ENCODE results near the gene SLC25A46. TPM values are rescaled to one million over a fixed set of nuclear protein-coding genes. Genes with fewer than 3 reads are reported as not detected.

The SLC25A46 gene
- total and polyA plus RNA-seq, 3 experiments from 2014 or later = 23.8 to 50.9 (median 46.4) TPM

DNA sequence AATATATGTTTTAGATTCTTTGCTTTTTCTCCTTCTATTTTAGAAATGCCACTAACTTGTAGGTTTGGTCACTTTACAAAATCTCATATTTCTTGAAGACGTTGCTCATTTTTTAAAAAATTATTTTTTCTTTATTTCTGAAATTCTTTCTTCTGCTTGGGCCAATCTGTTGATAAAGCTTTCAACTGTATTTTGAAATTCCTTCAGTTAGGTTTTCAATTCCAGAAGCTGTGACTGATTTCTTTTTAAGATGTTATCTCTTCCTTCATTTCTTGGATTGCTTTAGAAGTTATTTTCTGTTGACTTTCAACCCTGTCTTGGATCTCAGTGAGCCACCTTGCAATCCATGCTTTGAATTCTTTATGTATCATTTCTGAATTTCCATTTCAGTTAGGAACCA, 64.2 kb downstream of the SLC25A46 start:
- Mint-ChIP-seq H3K9me3 (peaks cover 16 to 27% (median 22%) of the 10 kb centered on the region in 5 donors), H3K4me3 (no peak overlapping the region), H3K27me3 (peaks cover 8 to 41% of the 10 kb centered on the region in 2 donors), H3K4me1 (no peaks in the 10 kb centered on the region), H3K27ac (no peak overlapping the region), H3K36me3 (peaks cover 0 to 9% (median 0%) of the 10 kb centered on the region in 3 donors)
- H3K9me3 ChIP-seq (ENCODE audit: low read length) = no peaks in the 10 kb centered on the region
- POLR2A ChIA-PET = no interaction called here
- no peak overlapping the region for H3K4me3 ChIP-seq (ENCODE audit: low read length)
- CTCF ChIA-PET = no interaction called here
- H3K4me1 ChIP-seq (ENCODE audit: insufficient read depth, low read length) = no peaks in the 10 kb centered on the region
- no peaks in the 10 kb centered on the region for H3K36me3 ChIP-seq (ENCODE audit: insufficient read depth, low read length)
- H3K27ac ChIP-seq (ENCODE audit: low read depth, low read length) = no peak overlapping the region
- no peak for DNase-seq
- no peaks in the 10 kb centered on the region for H3K27me3 ChIP-seq (ENCODE audit: insufficient read depth, low read length, poor library complexity, severe bottlenecking)

DNA sequence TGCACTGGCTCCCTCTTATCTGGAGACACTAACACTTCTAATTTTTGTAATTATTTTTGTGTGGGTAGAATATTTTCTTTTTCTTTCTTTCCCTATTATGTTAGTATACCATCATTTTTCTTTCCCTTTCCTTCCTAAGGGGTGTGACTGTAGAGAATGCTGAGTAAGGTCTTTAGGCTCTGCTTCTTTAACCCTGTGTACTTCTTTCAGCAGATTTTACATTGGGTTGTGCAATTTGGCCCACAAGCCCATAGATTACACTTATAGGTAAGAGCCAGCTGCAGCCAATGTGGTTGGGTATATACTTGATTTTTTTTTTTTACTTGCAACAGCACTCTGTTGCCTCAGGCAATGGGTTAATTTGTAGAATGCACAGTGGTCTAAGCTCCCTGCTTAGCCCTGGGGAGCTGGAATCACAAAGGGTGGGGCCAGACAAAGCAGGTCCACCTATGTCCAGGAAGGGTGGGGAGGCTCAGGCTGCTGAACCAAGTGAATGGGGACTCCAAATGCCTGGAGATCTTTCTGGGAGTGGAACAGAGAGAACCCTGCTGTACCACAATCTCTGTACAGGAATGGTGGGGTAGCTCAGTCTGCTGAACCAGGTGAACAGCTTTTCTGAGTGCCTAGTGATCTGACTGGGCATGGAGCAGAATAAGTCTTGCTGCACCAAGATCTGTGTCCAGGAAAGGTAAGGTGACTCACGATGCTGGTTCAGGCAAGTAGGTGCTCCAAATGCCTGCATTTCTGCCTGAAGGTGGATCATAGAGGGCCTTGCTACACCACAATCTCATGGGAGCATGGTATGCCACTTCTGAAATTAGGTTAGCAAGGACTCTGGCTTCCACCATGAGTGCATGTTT, 64.9 kb downstream of the SLC25A46 start:
- Histone ChIP-seq H3K27ac (ENCODE audit: low read depth, low read length) (no peak overlapping the region), H3K27me3 (ENCODE audit: insufficient read depth, low read length, poor library complexity, severe bottlenecking) (no peaks in the 10 kb centered on the region), H3K36me3 (ENCODE audit: insufficient read depth, low read length) (no peaks in the 10 kb centered on the region), H3K4me3 (ENCODE audit: low read length) (no peak overlapping the region), H3K9me3 (ENCODE audit: low read length) (no peaks in the 10 kb centered on the region), H3K4me1 (ENCODE audit: insufficient read depth, low read length) (no peaks in the 10 kb centered on the region)
- H3K27me3 Mint-ChIP-seq = peaks cover 8 to 42% of the 10 kb centered on the region in 2 donors
- DNase-seq = no peak
- ChIA-PET CTCF (no interaction called here), POLR2A (no interaction called here)
- H3K27ac Mint-ChIP-seq = no peak overlapping the region
- H3K36me3 Mint-ChIP-seq = peaks cover 0 to 9% (median 0%) of the 10 kb centered on the region in 3 donors
- H3K4me3 Mint-ChIP-seq = no peak overlapping the region
- peaks cover 16 to 27% (median 22%) of the 10 kb centered on the region in 5 donors for H3K9me3 Mint-ChIP-seq
- no peaks in the 10 kb centered on the region for H3K4me1 Mint-ChIP-seq

DNA sequence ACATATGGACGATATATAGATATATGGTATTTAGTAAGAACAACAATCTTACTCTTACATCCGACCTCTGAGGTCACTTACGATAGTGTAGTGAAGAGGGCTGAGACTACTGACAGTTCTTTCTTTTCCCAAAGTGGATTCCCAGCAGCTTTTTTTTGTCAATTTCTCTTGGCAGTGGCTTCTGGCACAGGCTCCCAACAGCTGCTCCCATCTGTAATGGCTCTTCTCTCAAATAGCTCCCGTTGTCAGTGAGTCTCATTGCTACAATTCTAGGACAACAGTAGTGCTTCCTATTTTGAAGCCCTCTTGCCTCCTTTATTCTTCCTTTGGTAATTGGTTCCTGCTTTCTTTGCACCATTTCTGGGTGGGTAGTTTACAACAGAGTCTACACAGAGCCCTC, 68.4 kb downstream of the SLC25A46 start:
- CTCF ChIA-PET = no interaction called here
- Mint-ChIP-seq H3K27ac (no peak overlapping the region), H3K9me3 (peaks cover 11 to 20% (median 14%) of the 10 kb centered on the region in 5 donors), H3K36me3 (peaks cover 0 to 6% (median 0%) of the 10 kb centered on the region in 3 donors), H3K27me3 (peaks cover 14 to 22% of the 10 kb centered on the region in 2 donors), H3K4me3 (no peak overlapping the region), H3K4me1 (no peaks in the 10 kb centered on the region)
- H3K9me3 ChIP-seq (ENCODE audit: low read length) = no peaks in the 10 kb centered on the region
- no peaks in the 10 kb centered on the region for H3K36me3 ChIP-seq (ENCODE audit: insufficient read depth, low read length)
- no peak for DNase-seq
- POLR2A ChIA-PET = no interaction called here
- H3K4me3 ChIP-seq (ENCODE audit: low read length) = no peak overlapping the region
- no peaks in the 10 kb centered on the region for H3K27me3 ChIP-seq (ENCODE audit: insufficient read depth, low read length, poor library complexity, severe bottlenecking)
- H3K27ac ChIP-seq (ENCODE audit: low read depth, low read length) = no peak overlapping the region
- no peaks in the 10 kb centered on the region for H3K4me1 ChIP-seq (ENCODE audit: insufficient read depth, low read length)

DNA sequence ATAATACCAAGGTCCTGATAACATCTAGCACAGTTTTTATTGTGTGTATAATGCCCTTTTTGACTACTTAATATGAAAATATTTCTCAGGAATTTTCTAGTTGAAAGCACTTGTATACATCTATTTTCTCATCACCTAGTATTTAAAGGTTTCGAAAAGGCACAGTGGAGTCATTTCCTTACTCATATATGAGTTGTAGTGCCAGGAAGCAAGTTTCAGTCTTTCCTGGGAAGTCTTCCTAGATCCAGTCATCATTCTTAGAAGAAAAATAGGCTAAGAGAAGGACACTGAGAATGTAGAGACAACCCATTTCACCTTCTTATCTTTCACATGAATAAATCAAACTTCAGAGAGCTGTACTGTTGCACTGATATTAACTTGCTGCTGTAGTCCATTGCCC, 70.2 kb downstream of the SLC25A46 start:
- DNase-seq = no peak
- Histone ChIP-seq H3K9me3 (ENCODE audit: low read length) (no peaks in the 10 kb centered on the region), H3K27ac (ENCODE audit: low read depth, low read length) (no peak overlapping the region), H3K36me3 (ENCODE audit: insufficient read depth, low read length) (no peaks in the 10 kb centered on the region), H3K4me3 (ENCODE audit: low read length) (no peak overlapping the region), H3K4me1 (ENCODE audit: insufficient read depth, low read length) (no peaks in the 10 kb centered on the region), H3K27me3 (ENCODE audit: insufficient read depth, low read length, poor library complexity, severe bottlenecking) (no peaks in the 10 kb centered on the region)
- ChIA-PET POLR2A (no interaction called here), CTCF (no interaction called here)
- Mint-ChIP-seq H3K27me3 (peaks cover 15 to 19% of the 10 kb centered on the region in 2 donors), H3K4me3 (no peak overlapping the region), H3K9me3 (peaks cover 3 to 10% (median 7%) of the 10 kb centered on the region in 5 donors), H3K27ac (no peak overlapping the region), H3K36me3 (no peaks in the 10 kb centered on the region), H3K4me1 (no peaks in the 10 kb centered on the region)

Other genes with a start within 250 kb of the SLC25A46 start
- under 1 TPM; 0.38 to 0.92 TPM for gene TMEM232, start 12.3 kb upstream of the SLC25A46 start, total RNA-seq
- gene TMEM232, start 12.3 kb upstream of the SLC25A46 start, polyA plus RNA-seq = 0.25 TPM

All from CD8-positive, alpha-beta memory T cell (primary cell).